ENCODE measurements around the gene CYP19A1.

DNA sequence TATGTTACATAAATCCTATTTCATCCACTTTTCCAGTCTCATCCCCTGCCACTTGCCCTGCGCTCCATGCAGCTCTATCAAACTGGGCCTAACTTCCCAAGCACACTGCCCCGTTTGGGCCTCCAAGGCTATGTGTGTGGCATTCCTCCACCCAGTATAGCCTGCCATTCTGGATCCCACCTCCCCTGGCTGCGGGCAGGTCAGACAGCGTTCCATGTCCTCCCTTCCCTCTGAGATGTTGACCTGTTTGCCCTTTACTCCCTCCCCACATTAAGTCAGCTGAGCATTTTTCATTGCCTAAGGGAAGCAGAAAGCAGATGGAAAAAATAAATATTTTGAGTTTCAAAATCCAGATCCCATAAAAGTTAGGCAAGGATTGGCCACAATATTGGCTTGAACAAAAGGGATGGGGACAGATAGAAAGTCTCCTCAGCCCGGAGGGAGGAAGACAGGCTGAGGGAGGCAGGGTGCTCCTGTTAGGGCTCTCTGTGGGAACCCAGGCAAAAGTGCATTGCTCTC is 73.3 kb downstream of the CYP19A1 start:
- TF ChIP-seq, protein P1, sequence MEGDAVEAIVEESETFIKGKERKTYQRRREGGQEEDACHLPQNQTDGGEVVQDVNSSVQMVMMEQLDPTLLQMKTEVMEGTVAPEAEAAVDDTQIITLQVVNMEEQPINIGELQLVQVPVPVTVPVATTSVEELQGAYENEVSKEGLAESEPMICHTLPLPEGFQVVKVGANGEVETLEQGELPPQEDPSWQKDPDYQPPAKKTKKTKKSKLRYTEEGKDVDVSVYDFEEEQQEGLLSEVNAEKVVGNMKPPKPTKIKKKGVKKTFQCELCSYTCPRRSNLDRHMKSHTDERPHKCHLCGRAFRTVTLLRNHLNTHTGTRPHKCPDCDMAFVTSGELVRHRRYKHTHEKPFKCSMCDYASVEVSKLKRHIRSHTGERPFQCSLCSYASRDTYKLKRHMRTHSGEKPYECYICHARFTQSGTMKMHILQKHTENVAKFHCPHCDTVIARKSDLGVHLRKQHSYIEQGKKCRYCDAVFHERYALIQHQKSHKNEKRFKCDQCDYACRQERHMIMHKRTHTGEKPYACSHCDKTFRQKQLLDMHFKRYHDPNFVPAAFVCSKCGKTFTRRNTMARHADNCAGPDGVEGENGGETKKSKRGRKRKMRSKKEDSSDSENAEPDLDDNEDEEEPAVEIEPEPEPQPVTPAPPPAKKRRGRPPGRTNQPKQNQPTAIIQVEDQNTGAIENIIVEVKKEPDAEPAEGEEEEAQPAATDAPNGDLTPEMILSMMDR (IDR thresholded peaks at IDR 0.05 in 2 of 3, conservative IDR thresholded peaks at IDR 0.05 in 1 of 3; ENCODE audit: control insufficient read depth in 2 of 3, extremely low read depth in 1 of 3, insufficient read depth in 1 of 3, low read depth in 3 of 3, low read length in 3 of 3): no peak
- TF ChIP-seq STAT1 (conservative IDR thresholded peaks at IDR 0.05): no peak
- no peak for TF ChIP-seq POLR2A (IDR thresholded peaks at IDR 0.05; ENCODE audit: low read depth, low read length)
- TF ChIP-seq POLR2AphosphoS5 (IDR thresholded peaks at IDR 0.05; ENCODE audit: low read length): no peak
- no peak for TF ChIP-seq POLR2AphosphoS2 (IDR thresholded peaks at IDR 0.05; ENCODE audit: low read depth, low read length)
- TF ChIP-seq, protein P2, sequence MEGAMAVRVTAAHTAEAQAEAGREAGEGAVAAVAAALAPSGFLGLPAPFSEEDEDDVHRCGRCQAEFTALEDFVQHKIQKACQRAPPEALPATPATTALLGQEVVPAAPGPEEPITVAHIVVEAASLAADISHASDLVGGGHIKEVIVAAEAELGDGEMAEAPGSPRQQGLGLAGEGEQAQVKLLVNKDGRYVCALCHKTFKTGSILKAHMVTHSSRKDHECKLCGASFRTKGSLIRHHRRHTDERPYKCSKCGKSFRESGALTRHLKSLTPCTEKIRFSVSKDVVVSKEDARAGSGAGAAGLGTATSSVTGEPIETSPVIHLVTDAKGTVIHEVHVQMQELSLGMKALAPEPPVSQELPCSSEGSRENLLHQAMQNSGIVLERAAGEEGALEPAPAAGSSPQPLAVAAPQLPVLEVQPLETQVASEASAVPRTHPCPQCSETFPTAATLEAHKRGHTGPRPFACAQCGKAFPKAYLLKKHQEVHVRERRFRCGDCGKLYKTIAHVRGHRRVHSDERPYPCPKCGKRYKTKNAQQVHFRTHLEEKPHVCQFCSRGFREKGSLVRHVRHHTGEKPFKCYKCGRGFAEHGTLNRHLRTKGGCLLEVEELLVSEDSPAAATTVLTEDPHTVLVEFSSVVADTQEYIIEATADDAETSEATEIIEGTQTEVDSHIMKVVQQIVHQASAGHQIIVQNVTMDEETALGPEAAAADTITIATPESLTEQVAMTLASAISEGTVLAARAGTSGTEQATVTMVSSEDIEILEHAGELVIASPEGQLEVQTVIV (IDR thresholded peaks at IDR 0.05; ENCODE audit: borderline replicate concordance, partially characterized antibody): no peak
- TF ChIP-seq REST (IDR thresholded peaks at IDR 0.05; ENCODE audit: low read depth, low read length): no peak
- TF ChIP-seq CUX1 (IDR thresholded peaks at IDR 0.05; ENCODE audit: insufficient replicate concordance, low read depth, low read length): no peak
- TF ChIP-seq RCOR1 (conservative IDR thresholded peaks at IDR 0.05; ENCODE audit: low read depth, low read length): no peak
- TF ChIP-seq ZBED1 (IDR thresholded peaks at IDR 0.05; ENCODE audit: borderline replicate concordance): no peak
- TF ChIP-seq EZH2 (IDR thresholded peaks at IDR 0.05; ENCODE audit: borderline replicate concordance, control insufficient read depth, low read depth, low read length): no peak
- no peak for TF ChIP-seq HCFC1 (IDR thresholded peaks at IDR 0.05; ENCODE audit: low read length)
